Stimulated activated naive CD8-positive, alpha-beta T cell treated with anti-CD3 and anti-CD28 coated beads, Interleukin-15, Interleukin-2, amounts not matched to agents 100 ng/mL and 50 ng/mL, for 24 hours (primary cell): ENCODE results near the gene FAM76B.

Source experiments
- H3K27ac Mint-ChIP-seq: one replicate; pipeline ENCODE4 v1.8.0; 2021; ENCODE audit warnings: mild to moderate bottlenecking, mixed read lengths
- H3K27me3 Mint-ChIP-seq: one replicate; pipeline ENCODE4 v1.8.0; 2021; ENCODE audit warnings: mixed read lengths
- H3K36me3 Mint-ChIP-seq: one replicate; pipeline ENCODE4 v1.8.0; 2021; ENCODE audit warnings: low read depth, mixed read lengths
- H3K4me1 Mint-ChIP-seq: one replicate; pipeline ENCODE4 v1.8.0; 2021; ENCODE audit warnings: low read depth, mixed read lengths
- H3K4me3 Mint-ChIP-seq: one replicate; pipeline ENCODE4 v1.8.0; 2021; ENCODE audit warnings: mild to moderate bottlenecking, mixed read lengths
- H3K9me3 Mint-ChIP-seq: one replicate; pipeline ENCODE4 v1.8.0; 2021; ENCODE audit warnings: mixed read lengths

FAM76B gene

DNA sequence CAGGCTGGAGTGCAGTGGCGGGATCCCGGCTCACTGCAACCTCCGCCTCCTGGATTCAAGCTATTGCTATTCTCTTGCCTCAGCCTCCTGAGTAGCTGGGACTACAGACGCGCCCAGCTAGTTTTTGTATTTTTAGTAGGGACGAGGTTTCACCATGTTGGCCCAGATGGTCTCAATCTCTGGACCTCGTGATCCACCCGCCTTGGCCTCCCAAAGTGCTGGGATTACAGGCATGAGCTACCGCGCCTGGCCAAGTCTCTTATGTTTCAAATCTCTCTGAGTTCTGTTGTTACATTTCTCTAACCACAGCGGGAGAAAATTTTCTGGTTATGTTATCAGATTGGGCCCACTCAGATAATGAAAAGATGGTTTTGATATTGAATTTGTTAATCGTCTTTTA lies 10.9 kb upstream of the FAM76B start:
- H3K36me3 Mint-ChIP-seq, result peaks cover 52% of the 10 kb centered on the region
- no peaks in the 10 kb centered on the region for H3K9me3 Mint-ChIP-seq
- no peak overlapping the region for H3K27ac Mint-ChIP-seq
- peaks cover 21% of the 10 kb centered on the region for H3K4me1 Mint-ChIP-seq
- no peaks in the 10 kb centered on the region for H3K27me3 Mint-ChIP-seq
- no peak overlapping the region for H3K4me3 Mint-ChIP-seq

DNA sequence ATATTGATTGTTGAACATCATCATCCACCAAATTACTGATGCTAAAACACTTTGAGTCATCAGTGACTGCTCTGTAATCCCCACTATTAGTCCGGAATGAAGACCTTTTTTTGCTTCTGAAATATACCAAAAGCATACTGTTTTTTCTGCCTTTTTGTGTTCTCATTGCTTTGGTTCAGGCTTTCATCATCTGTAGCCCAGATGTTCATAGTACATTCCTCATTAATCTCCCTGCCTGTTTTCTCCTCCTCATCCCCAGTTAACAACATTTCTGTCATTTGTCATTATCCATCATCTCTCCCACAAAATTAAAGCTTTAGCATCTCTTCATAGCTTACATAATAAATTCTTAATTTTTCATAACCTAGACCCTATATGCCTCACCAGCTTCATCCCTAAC lies 10.0 kb upstream of the FAM76B start:
- peaks cover 50% of the 10 kb centered on the region for H3K36me3 Mint-ChIP-seq

DNA sequence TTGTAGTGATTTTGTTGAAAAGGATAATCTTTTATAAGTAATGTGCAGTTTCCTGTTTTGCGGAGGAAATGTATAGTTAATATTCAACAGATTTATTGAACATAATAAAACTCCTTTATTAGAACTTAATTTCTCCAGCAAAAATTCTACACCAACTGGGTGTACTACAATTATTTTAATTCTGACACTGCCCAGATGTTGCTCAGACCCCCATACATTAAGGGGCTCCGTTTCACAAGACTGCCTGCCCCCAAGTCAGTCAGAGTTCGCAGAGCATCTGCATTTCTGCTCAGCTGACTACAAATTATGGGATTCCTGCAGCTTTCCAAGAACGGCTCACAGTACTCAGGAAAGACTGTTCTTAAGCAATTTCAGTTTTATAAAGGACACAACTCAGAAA lies 6.9 kb upstream of the FAM76B start:
- Mint-ChIP-seq H3K27ac (no peak overlapping the region), H3K36me3 (peaks cover 54% of the 10 kb centered on the region), H3K4me3 (no peak overlapping the region), H3K9me3 (no peaks in the 10 kb centered on the region), H3K27me3 (no peaks in the 10 kb centered on the region), H3K4me1 (peaks cover 47% of the 10 kb centered on the region)

More for the DNA sequence above, 10.0 kb upstream of the FAM76B start:
- Mint-ChIP-seq H3K4me1 (peaks cover 25% of the 10 kb centered on the region), H3K27me3 (no peaks in the 10 kb centered on the region), H3K27ac (peak overlapping the region; percentile 1), H3K9me3 (no peaks in the 10 kb centered on the region), H3K4me3 (no peak overlapping the region)

DNA sequence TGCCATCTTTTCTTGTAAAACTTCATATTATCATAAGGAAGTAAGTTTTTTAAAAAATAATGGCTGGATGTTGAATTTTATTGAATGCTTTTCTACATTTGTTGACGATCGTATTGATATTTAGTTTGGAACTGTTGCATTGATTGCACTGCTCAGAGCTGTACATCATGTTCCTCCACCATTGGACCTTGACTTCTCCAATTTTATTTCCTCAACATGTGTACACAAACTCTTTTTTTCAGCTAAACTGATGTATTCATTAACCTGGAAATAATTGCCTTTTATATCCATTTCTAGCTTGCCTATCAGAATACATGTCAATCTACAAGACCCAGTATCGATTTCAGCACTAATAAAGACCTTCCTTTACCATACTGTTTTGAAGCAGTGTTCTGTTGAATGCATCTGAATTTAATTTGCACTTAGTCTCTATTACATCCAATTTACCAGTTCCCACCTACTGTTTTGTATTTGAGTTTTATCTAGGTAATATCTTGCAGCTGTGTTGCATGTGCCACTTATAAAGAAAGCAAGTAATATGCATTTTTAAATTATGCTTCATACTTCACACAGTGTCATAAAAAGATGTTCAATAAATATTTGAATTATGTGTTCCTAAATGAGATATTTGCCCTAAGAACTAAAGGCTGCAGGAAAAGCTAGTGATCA lies 6.2 kb upstream of the FAM76B start:
- Mint-ChIP-seq H3K36me3 (peaks cover 48% of the 10 kb centered on the region), H3K27me3 (no peaks in the 10 kb centered on the region), H3K4me3 (no peak overlapping the region), H3K27ac (no peak overlapping the region), H3K4me1 (peaks cover 50% of the 10 kb centered on the region), H3K9me3 (no peaks in the 10 kb centered on the region)

DNA sequence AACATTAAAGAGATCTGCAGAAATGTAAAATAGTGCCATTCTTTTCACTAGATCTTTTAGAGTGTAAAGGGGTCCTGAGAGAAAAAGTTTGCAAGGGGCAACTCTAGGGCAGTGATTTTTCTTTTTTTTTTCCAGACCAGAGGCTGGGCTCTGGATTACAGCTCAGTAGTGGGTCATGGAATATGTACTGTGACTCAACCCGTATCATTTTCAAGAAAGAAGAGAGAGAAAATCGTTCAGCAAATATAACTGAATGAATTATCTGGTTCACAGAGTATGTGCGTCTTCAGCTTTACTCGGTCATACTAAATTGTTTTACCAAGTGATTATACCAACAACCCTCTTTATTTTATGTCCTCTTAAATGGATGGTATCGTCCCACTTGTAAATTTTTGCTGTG lies 4.5 kb upstream of the FAM76B start:
- no peak overlapping the region for H3K4me3 Mint-ChIP-seq
- no peaks in the 10 kb centered on the region for H3K27me3 Mint-ChIP-seq
- no peaks in the 10 kb centered on the region for H3K9me3 Mint-ChIP-seq
- H3K4me1 Mint-ChIP-seq, result peaks cover 50% of the 10 kb centered on the region
- no peak overlapping the region for H3K27ac Mint-ChIP-seq
- peaks cover 35% of the 10 kb centered on the region for H3K36me3 Mint-ChIP-seq

DNA sequence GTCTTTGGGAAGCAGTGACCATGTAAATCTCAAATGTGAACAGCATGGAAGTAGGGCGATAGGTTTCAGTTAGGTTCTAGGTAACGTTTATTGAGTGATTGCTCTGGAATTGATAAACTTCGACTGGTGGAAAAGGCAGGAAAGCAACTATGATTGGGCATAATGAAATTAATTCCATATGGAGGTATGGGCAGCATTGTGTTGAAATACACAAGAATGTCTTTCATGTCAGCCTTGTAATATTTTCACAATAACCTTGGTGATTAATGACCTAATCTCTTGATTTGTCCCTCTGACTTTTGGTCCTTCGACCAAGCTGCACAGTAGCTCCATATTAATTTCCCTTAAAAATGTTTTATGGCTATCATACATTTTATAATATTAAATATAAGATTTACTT lies 3.5 kb upstream of the FAM76B start:
- H3K4me3 Mint-ChIP-seq, result peak overlapping the region; percentile 53
- H3K4me1 Mint-ChIP-seq, result peaks cover 57% of the 10 kb centered on the region
- peak overlapping the region; percentile 13 for H3K27ac Mint-ChIP-seq
- peaks cover 39% of the 10 kb centered on the region for H3K36me3 Mint-ChIP-seq
- no peaks in the 10 kb centered on the region for H3K27me3 Mint-ChIP-seq
- no peaks in the 10 kb centered on the region for H3K9me3 Mint-ChIP-seq

DNA sequence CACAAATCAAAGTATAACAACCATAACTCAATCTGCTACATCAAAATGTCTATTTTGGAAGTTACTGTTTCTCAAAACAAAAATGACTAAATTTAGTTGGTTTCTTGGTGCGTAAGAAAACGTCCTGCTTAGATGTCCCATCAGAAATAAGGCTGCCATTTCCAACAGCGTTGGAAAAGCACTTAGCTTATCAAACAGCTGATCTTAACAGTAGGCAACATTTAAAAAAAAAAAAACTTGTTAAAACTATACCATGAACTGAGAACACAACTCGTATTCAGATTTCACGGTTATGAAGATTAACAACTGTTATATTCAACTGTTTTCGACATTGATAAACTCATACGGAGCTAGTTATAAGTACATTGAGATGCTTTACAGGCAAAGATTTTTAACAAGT lies 3.1 kb upstream of the FAM76B start:
- Mint-ChIP-seq H3K36me3 (peaks cover 43% of the 10 kb centered on the region), H3K27me3 (no peaks in the 10 kb centered on the region), H3K9me3 (no peaks in the 10 kb centered on the region), H3K4me1 (peaks cover 57% of the 10 kb centered on the region), H3K27ac (peak overlapping the region; percentile 13), H3K4me3 (peak overlapping the region; percentile 53)

DNA sequence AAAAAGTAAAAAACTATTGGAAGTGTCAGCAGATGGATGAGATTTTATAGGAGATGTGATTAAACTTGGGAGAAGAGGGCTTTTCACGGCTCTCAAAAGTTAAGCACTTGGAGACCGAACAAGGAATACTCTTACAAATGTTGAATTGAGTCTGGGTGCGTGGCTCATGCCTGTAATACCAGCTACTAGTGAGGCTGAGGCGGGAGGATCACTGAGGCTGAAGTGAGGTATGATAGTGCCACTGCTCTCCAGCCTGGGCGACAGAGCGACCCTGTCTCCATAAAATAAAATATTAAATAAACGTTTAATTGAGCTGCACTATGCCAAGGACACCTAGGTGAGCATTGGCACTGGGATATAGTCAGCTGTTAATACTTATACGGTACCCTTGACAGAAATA lies 2.6 kb upstream of the FAM76B start:
- peak overlapping the region; percentile 97 for H3K4me3 Mint-ChIP-seq
- no peaks in the 10 kb centered on the region for H3K27me3 Mint-ChIP-seq
- no peak overlapping the region for H3K27ac Mint-ChIP-seq

DNA sequence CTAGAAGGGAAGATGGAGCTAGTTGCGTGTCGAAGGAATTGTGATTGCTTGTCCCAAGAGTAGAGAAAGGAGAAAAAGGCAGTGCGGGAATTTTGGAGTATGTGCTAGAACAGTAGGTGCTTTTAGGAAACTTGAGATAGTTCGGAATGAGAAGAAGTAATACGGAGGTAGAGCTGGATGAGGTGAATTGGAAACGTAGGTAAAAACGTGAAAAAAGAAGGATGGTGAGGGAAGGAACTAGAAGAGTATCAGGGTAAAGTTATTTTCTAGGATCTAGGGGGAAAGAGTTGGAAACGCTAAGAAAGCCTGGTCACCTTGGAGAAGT lies 2.1 kb upstream of the FAM76B start:
- H3K4me3 Mint-ChIP-seq, result peak overlapping the region; percentile 97
- no peaks in the 10 kb centered on the region for H3K27me3 Mint-ChIP-seq
- H3K9me3 Mint-ChIP-seq, result no peaks in the 10 kb centered on the region
- H3K4me1 Mint-ChIP-seq, result peaks cover 61% of the 10 kb centered on the region
- peak overlapping the region; percentile 100 for H3K27ac Mint-ChIP-seq
- peaks cover 53% of the 10 kb centered on the region for H3K36me3 Mint-ChIP-seq

More for the DNA sequence above, 2.6 kb upstream of the FAM76B start:
- Mint-ChIP-seq H3K36me3 (peaks cover 48% of the 10 kb centered on the region), H3K9me3 (no peaks in the 10 kb centered on the region), H3K4me1 (peaks cover 57% of the 10 kb centered on the region)

DNA sequence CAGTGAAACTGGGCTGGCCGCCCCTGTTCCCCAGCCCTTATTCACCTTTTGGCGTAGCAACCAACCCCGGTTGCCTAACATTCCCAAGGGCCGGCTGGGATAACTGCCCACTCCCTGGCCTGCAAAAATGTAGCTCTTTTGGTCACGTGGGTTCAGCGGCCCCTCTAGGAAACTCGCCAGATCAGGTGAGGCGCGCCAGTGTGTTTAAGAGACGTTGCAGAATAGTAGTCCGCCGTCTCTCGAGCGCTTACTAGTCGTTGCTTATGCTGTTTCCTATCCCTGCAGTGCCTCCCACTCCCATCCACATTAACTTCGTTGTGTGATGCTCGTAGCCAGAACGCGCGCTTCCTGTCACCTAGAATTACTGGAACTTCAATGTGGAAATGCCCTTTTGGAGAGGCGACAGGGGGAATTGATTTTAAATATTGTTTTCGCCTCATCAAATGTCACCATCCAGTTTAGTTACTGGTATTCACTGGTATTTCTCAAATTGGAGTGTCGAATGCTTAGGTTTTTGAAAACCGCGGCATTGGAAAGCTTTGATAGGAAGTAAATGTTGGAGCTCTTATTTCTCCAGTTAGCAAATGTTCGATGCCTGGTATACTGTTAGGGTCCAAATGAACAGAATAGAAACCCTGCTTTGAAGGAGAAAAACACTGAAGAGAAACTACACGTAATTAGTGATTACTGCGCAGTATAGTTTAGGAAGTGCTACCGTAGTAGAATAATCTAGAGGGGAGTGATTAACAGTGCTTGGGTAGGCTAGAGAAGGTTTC lies 1.5 kb upstream of the FAM76B start:
- H3K27ac Mint-ChIP-seq, result peak overlapping the region; percentile 100
- H3K4me1 Mint-ChIP-seq, result peaks cover 64% of the 10 kb centered on the region
- no peaks in the 10 kb centered on the region for H3K9me3 Mint-ChIP-seq
- H3K4me3 Mint-ChIP-seq, result peak overlapping the region; percentile 97
- H3K27me3 Mint-ChIP-seq, result no peaks in the 10 kb centered on the region
- peaks cover 59% of the 10 kb centered on the region for H3K36me3 Mint-ChIP-seq

DNA sequence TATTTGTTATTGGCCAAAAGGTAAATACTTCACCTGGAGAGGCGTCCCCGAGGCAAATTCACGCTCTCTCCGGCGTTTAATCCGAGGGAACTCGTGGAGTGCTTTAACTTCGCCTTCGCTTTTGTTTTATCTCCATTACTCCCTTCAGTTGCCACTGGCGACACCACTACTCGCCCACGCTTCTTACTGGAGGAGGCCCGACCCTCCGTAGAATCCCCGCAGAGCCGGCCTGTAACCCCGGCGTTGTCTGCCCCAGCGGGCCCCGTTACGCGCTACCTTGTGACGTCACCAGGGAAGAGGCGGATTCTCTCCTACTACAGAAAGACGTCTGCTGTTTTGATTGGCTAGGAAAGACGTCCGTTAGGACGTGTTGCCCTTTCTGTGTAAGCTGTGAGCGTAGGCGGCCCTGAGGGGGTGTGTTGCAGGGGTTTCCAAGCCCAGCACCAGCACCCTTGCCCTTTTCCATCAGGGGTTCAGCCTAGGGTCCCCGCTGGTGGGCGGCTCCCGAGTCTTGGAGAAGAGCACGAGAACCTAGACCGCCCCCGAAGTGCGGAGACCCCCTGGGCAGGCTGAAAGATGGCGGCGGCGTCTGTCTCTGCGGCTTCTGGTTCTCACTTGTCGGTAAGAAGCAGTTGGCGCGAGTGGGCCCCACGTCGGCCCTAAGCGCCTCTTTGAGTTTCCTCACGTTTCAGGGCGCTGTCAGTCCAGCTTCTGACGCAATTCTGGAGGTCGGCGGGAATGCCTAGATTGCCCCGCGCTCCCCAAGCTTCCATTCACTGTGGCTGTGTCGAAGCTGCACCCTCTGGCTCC lies 746 bp upstream of the FAM76B start, which contains the start of gene CEP57:
TSS of gene CEP57 (plus strand) at position 376 of the 810 bp plus-strand sequence. CDS start at position 577, 201 bp downstream.
- Mint-ChIP-seq H3K4me1 (peaks cover 66% of the 10 kb centered on the region), H3K27me3 (no peaks in the 10 kb centered on the region), H3K36me3 (peaks cover 59% of the 10 kb centered on the region), H3K4me3 (peak within 1 kb of the TSS; percentile 97), H3K9me3 (no peaks in the 10 kb centered on the region), H3K27ac (peak within 1 kb of the TSS; percentile 100)

DNA sequence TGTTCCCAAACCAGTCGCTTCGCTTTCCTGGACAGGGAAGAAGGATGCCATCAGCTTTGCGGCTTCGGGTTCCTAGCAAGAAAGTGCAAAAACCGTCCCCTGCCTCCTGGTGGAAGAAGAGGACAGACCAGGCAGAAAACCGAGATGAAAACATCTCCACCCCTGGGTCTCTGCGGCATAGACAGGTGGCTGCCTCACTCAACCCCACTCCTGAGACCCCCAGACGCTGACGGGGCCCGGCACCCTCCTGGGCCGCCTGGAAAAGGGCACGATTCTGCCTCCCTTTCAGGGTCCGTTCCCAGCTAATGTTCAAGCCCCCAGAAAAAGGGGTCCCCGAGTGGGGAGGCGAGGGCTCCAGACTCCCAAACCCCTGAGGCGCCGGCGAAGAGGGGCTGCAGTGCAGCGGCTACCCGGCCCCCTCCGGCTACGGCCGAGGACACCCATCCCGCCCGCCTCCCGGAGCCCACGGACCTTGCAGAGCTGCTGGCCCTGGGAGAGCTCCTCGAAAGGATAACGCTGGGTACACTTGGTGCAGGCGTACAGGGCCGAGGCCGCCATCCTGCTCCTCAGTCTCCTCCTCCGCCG lies 569 bp downstream of the FAM76B start:
- Mint-ChIP-seq H3K36me3 (peaks cover 67% of the 10 kb centered on the region), H3K9me3 (no peaks in the 10 kb centered on the region), H3K4me3 (peak overlapping the region; percentile 97), H3K27me3 (no peaks in the 10 kb centered on the region), H3K4me1 (peaks cover 61% of the 10 kb centered on the region), H3K27ac (peak overlapping the region; percentile 86)

DNA sequence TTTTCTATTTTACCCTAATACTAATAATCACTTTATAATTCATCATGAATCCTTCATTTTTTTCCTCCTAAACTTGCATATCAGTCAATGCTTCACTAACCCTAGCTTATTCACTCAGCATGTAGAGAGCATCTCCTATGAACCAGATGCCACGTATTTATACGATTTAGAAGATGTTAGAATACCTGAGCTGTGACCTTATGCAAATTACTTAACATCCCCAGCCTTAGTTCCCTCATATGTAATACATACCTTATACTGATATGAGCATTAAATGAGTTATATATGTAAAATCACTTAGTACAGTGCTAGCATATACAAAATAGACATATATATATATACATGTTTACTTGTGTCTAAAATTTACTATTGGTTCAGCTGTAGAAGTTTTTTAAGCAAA lies 9.0 kb downstream of the FAM76B start:
- Mint-ChIP-seq H3K4me1 (peaks cover 46% of the 10 kb centered on the region), H3K27ac (no peak overlapping the region), H3K36me3 (peaks cover 85% of the 10 kb centered on the region)

DNA sequence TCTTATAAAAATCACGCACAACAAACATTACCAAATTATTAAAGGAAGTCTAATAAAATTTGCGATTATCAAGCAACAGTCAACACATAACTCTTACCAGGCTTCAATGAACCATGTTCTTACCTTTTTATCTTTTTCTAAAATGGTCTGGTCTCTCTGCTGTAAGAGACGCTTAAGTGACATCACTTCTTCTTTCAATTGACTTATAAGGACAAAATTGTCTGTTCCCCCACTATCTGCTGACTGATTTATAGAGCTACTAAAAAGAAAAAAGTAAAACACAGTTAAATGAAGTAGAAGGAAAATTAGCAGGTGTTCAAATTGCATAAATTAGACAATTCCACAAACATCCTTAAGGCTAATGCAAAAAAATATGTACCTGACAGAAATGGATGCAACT lies 10.9 kb downstream of the FAM76B start:
- H3K9me3 Mint-ChIP-seq, result no peaks in the 10 kb centered on the region
- peaks cover 85% of the 10 kb centered on the region for H3K36me3 Mint-ChIP-seq
- H3K4me1 Mint-ChIP-seq, result peaks cover 36% of the 10 kb centered on the region
- H3K27ac Mint-ChIP-seq, result no peak overlapping the region
- no peaks in the 10 kb centered on the region for H3K27me3 Mint-ChIP-seq
- no peak overlapping the region for H3K4me3 Mint-ChIP-seq

More for the DNA sequence above, 9.0 kb downstream of the FAM76B start:
- Mint-ChIP-seq H3K27me3 (no peaks in the 10 kb centered on the region), H3K4me3 (no peak overlapping the region), H3K9me3 (no peaks in the 10 kb centered on the region)

DNA sequence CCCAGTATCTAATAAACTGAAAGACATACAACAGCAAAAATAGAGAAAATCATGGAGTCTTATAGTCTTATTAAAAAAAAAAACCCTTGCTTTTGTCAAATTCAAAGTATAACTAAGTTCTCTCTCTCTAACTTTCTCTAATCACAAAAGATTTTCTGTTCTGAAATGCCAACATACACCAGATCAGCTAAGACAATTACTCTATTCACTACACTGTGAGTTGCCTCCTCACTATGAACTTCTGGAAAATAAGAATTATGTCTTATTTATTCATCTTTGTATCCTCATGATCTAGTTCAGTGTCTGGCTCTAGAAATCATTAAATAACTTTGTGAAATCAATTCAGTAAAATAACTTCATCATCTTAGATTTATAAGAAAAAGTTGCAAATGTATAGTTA lies 12.7 kb downstream of the FAM76B start:
- Mint-ChIP-seq H3K9me3 (no peaks in the 10 kb centered on the region), H3K4me3 (no peak overlapping the region), H3K27me3 (no peaks in the 10 kb centered on the region), H3K36me3 (peaks cover 82% of the 10 kb centered on the region), H3K4me1 (peaks cover 20% of the 10 kb centered on the region), H3K27ac (no peak overlapping the region)
